HCT116 (cell line): ENCODE measurements around the gene GGT5. TPM values are rescaled to one million over a fixed set of nuclear protein-coding genes. Genes with fewer than 3 reads are reported as not detected.

Experiments
- ATAC-seq: fragments of 200-7000 bp; cut with Tn5 transposase; 2 replicates; pipeline ENCODE4 v1.9.1; 2020; ENCODE audit warnings: mild to moderate bottlenecking, moderate library complexity
- BruUV-seq: library from RNA; stranded (reverse); fragments of 400-500 nt; replicated peaks from 2 replicates; lab custom pipeline; 2021; lab: Mats Ljungman, UMichigan
- CTCF ChIA-PET: fragments of 300-600 bp; sonication (Branson Sonifier 250); formaldehyde crosslinking; loops from one replicate; lab custom pipeline; 2021; ENCODE audit warnings: antibody characterized with exemption; lab: Charles Lee
- POLR2A ChIA-PET: fragments of 300-600, 350-600 bp; sonication (Branson Sonifier 250); formaldehyde crosslinking; loops from one replicate; lab custom pipeline; 2021; ENCODE audit warnings: antibody characterized with exemption; lab: Charles Lee
- RAD21 ChIA-PET, 2 experiments: fragments of 300-600 bp; sonication (Branson Sonifier 250); formaldehyde crosslinking; loops; one replicate each; lab custom pipeline; 2023; ENCODE audit warnings: low total read pairs in 2 of 2; ENCODE audit not compliant: uncharacterized antibody in 2 of 2, unreplicated experiment in 2 of 2, low non-redundant PET in 1 of 2; lab: Charles Lee
- DNase-seq: peaks from one replicate; pipeline ENCODE4 v3.0.0-alpha.2; 2010; ENCODE audit warnings: low read depth, low spot score
- H2AFZ ChIP-seq: fragments of 200-600 bp; shearing (Covaris generic), sonication (generic); 2 replicates; pipeline ENCODE4 v1.6.1; 2017; ENCODE audit warnings: low read depth, mixed run types, mixed read lengths, antibody characterized with exemption, low read length; ENCODE audit not compliant: poor library complexity, severe bottlenecking
- H3K27ac ChIP-seq: 2 replicates; pipeline ENCODE4 v1.5.1; 2012; ENCODE audit warnings: low read depth, low read length
- H3K27me3 ChIP-seq: fragments of 200-600 bp; sonication (generic); 2 replicates; pipeline ENCODE4 v1.6.1; 2016; ENCODE audit warnings: mixed run types, low read length, mixed read lengths; ENCODE audit not compliant: insufficient read depth
- H3K36me3 ChIP-seq, 2 experiments: fragments of 200-500 bp in 1 of 2; fragments of 200-600 bp in 1 of 2; sonication (Bioruptor generic) in 1 of 2; sonication (generic) in 1 of 2; 2 replicates each; pipeline versions ENCODE4 v1.5.1 to v1.6.1; 2014 to 2016; ENCODE audit warnings: low read length in 2 of 2, inconsistent platforms in 1 of 2, mixed read lengths in 1 of 2, mixed run types in 1 of 2; ENCODE audit not compliant: insufficient read depth in 2 of 2, control insufficient read depth in 1 of 2
- H3K4me1 ChIP-seq, 2 experiments: fragments of 200-600 bp in 1 of 2; sonication (generic) in 1 of 2; 2 replicates each; pipeline versions ENCODE4 v1.5.1 to v1.6.1; 2012 to 2017; ENCODE audit warnings: low read length in 2 of 2, inconsistent platforms in 1 of 2, mild to moderate bottlenecking in 1 of 2, mixed read lengths in 1 of 2, mixed run types in 1 of 2, moderate library complexity in 1 of 2; ENCODE audit not compliant: insufficient read depth in 2 of 2, control insufficient read depth in 1 of 2
- H3K4me2 ChIP-seq: fragments of 200-600 bp; sonication (generic); 2 replicates; pipeline ENCODE4 v1.6.1; 2017; ENCODE audit warnings: mixed run types, low read length, mixed read lengths
- H3K4me3 ChIP-seq, 2 experiments: fragments of 200-600 bp in 1 of 2; sonication (generic) in 1 of 2; replicated peaks in 1 of 2; 2 replicates each; pipeline ENCODE4 v1.5.1; 2011 to 2016; ENCODE audit warnings: low read length in 2 of 2, control low read depth in 1 of 2, low read depth in 1 of 2, mild to moderate bottlenecking in 1 of 2, mixed read lengths in 1 of 2, mixed run types in 1 of 2
- H3K79me2 ChIP-seq: fragments of 200-600 bp; sonication (generic); 2 replicates; pipeline ENCODE4 v1.6.1; 2017; ENCODE audit warnings: mild to moderate bottlenecking, mixed run types, low read length, moderate library complexity, mixed read lengths; ENCODE audit not compliant: insufficient read depth
- H3K9ac ChIP-seq: fragments of 200-600 bp; sonication (generic); 2 replicates; pipeline ENCODE4 v1.6.1; 2016; ENCODE audit warnings: low read length, mixed read lengths
- H3K9me2 ChIP-seq: fragments of 200-600 bp; sonication (generic), shearing (Covaris generic); 2 replicates; pipeline ENCODE4 v1.6.1; 2017; ENCODE audit warnings: mixed run types, mild to moderate bottlenecking, moderate library complexity; ENCODE audit not compliant: insufficient read depth
- H3K9me3 ChIP-seq, 2 experiments: fragments of 200-500 bp in 1 of 2; fragments of 200-600 bp in 1 of 2; sonication (Bioruptor generic) in 1 of 2; sonication (generic) in 1 of 2; 2 replicates each; pipeline ENCODE4 v1.6.1; 2014 to 2017; ENCODE audit warnings: low read length in 2 of 2, mixed read lengths in 2 of 2, inconsistent platforms in 1 of 2, low read depth in 1 of 2, mild to moderate bottlenecking in 1 of 2, mixed run types in 1 of 2, moderate library complexity in 1 of 2; ENCODE audit not compliant: control insufficient read depth in 1 of 2, insufficient read depth in 1 of 2
- H4K20me1 ChIP-seq: fragments of 200-600 bp; sonication (generic), shearing (Covaris generic); 2 replicates; pipeline ENCODE4 v1.6.1; 2017; ENCODE audit warnings: mixed run types, mild to moderate bottlenecking, moderate library complexity; ENCODE audit not compliant: insufficient read depth
- EGR1 ChIP-seq: IDR thresholded peaks from 2 replicates; pipeline ENCODE4 v1.6.1; 2012; ENCODE audit warnings: low read depth
- ELF1 ChIP-seq: IDR thresholded peaks from 2 replicates; pipeline ENCODE4 v1.6.1; 2012; ENCODE audit warnings: low read depth, borderline replicate concordance
- EZH2 ChIP-seq: fragments of 200-600 bp; sonication (generic); IDR thresholded peaks from 2 replicates; pipeline ENCODE4 v1.6.1; 2017; ENCODE audit warnings: antibody characterized with exemption, mixed run types
- FOSL1 ChIP-seq: IDR thresholded peaks from 2 replicates; pipeline ENCODE4 v1.6.1; 2012; ENCODE audit warnings: low read depth
- JUND ChIP-seq: IDR thresholded peaks from 2 replicates; pipeline ENCODE4 v1.6.1; 2012
- MAX ChIP-seq: IDR thresholded peaks from 2 replicates; pipeline ENCODE4 v1.6.1; 2012
- POLR2A ChIP-seq: IDR thresholded peaks from 2 replicates; pipeline ENCODE4 v1.7.0; 2011; ENCODE audit warnings: borderline replicate concordance; ENCODE audit not compliant: insufficient read depth, insufficient read length; ENCODE audit errors: extremely low read depth
- POLR2AphosphoS5 ChIP-seq: IDR thresholded peaks from 2 replicates; pipeline ENCODE4 v1.6.1; 2011; ENCODE audit warnings: mild to moderate bottlenecking, low read depth, low read length, moderate library complexity
- REST ChIP-seq: IDR thresholded peaks from 2 replicates; pipeline ENCODE4 v1.6.1; 2012; ENCODE audit warnings: low read depth
- SP1 ChIP-seq: IDR thresholded peaks from 2 replicates; pipeline ENCODE4 v1.6.1; 2012; ENCODE audit warnings: low read depth
- TCF7L2 ChIP-seq: IDR thresholded peaks from 2 replicates; pipeline ENCODE4 v1.7.0; 2011; ENCODE audit warnings: borderline replicate concordance, inconsistent platforms; ENCODE audit not compliant: insufficient read depth, insufficient read length; ENCODE audit errors: extremely low read depth
- YY1 ChIP-seq: IDR thresholded peaks from 2 replicates; pipeline ENCODE4 v1.6.1; 2011; ENCODE audit warnings: low read length, low read depth, moderate library complexity, mild to moderate bottlenecking; ENCODE audit not compliant: insufficient replicate concordance; ENCODE audit errors: extremely low read depth
- intact Hi-C: fragments of 100-400 bp; cut with micrococcal nuclease; formaldehyde crosslinking; loops from 2 replicates; pipeline ENCODE4 v1.10.0; 2022
- total RNA-seq: library from RNA; stranded (reverse); gene quantifications from one replicate; pipeline ENCODE4 v1.2.1, GENCODE V29; 2021; ENCODE audit not compliant: unreplicated experiment

The GGT5 gene
- total RNA-seq, 1 experiment from 2014 or later = 0.57 TPM

- ChIA-PET CTCF (no interaction called here), RAD21 (no interaction called here), POLR2A (no interaction called here)
- Histone ChIP-seq H3K27me3 (no peaks in the 10 kb centered on the region), H3K9me3 (no peaks in the 10 kb centered on the region), H3K9me2 (no peaks in the 10 kb centered on the region), H3K27ac (no peak overlapping the region), H3K36me3 (peaks cover 0 to 6% of the 10 kb centered on the region in 2 experiments; a peak in 3 of 4 replicates), H3K4me2 (no peak overlapping the region), H3K4me1 (peaks cover 6 to 7% of the 10 kb centered on the region in 2 experiments; a peak in 3 of 4 replicates), H3K79me2 (no peaks in the 10 kb centered on the region), H4K20me1 (no peaks in the 10 kb centered on the region), H3K4me3 (no peak overlapping the region), H3K9ac (no peak overlapping the region), H2AFZ (no peak overlapping the region)
- intact Hi-C loops = loop anchor here (5.0 kb wide), 1 partner anchor 194 kb away; the partner anchor contains the start of gene GSTT2
- BruUV-seq = no TSS peak
- no peak for DNase-seq
- TF ChIP-seq ELF1 (no peak), EZH2 (no peak), POLR2AphosphoS5 (no peak), MAX (no peak), EGR1 (no peak), JUND (no peak), POLR2A (no peak), TCF7L2 (no peak), SP1 (no peak), FOSL1 (no peak), REST (no peak), YY1 (no peak)
- no peak for ATAC-seq
Observed at GRCh38 chr22:24176630-24177029, 68.3 kb downstream of the GGT5 start.
